PC-3 (cell line): ENCODE data around the gene LMAN2.

ENCODE experiments used
- EZH2 ChIP-seq: fragments of 300-600 bp; sonication (generic); IDR thresholded peaks from one replicate; pipeline ENCODE4 v1.6.1; 2017; ENCODE audit warnings: antibody characterized with exemption, mild to moderate bottlenecking, low read length; ENCODE audit not compliant: unreplicated experiment
- EZH2phosphoT487 ChIP-seq: fragments of 300-600 bp; sonication (generic); IDR thresholded peaks from 2 replicates; pipeline ENCODE4 v1.6.1; 2018; ENCODE audit warnings: mild to moderate bottlenecking, antibody characterized with exemption, low read length, borderline replicate concordance
- TF ChIP-seq, protein P1 (sequence below): fragments of 300-600 bp; sonication (generic); conservative IDR thresholded peaks from 2 replicates; pipeline ENCODE4 v1.5.1; 2017; ENCODE audit warnings: antibody characterized with exemption, low read depth, mild to moderate bottlenecking, low read length

- TF ChIP-seq, protein P1, sequence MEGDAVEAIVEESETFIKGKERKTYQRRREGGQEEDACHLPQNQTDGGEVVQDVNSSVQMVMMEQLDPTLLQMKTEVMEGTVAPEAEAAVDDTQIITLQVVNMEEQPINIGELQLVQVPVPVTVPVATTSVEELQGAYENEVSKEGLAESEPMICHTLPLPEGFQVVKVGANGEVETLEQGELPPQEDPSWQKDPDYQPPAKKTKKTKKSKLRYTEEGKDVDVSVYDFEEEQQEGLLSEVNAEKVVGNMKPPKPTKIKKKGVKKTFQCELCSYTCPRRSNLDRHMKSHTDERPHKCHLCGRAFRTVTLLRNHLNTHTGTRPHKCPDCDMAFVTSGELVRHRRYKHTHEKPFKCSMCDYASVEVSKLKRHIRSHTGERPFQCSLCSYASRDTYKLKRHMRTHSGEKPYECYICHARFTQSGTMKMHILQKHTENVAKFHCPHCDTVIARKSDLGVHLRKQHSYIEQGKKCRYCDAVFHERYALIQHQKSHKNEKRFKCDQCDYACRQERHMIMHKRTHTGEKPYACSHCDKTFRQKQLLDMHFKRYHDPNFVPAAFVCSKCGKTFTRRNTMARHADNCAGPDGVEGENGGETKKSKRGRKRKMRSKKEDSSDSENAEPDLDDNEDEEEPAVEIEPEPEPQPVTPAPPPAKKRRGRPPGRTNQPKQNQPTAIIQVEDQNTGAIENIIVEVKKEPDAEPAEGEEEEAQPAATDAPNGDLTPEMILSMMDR, result no peak
- TF ChIP-seq EZH2, result no peak
- TF ChIP-seq EZH2phosphoT487, result no peak
Observed at GRCh38 chr5:177389241-177390169, 38.0 kb upstream of the LMAN2 start.
